Suppressor macrophage treated with lipopolysaccharide for 4 hours (primary cell): Measurements from ENCODE around the gene OR2AT4.
A peak's percentile ranks its signal among the peaks of the same experiment; 100 is the strongest.
"Not testable (repeated sequence)": the region's sequence is repeated elsewhere in the genome, so short reads cannot be mapped to it uniquely, and the experiment has no call there.

Experiments
- DNase-seq: peaks from one replicate; pipeline ENCODE4 v3.0.0-alpha.2; 2020

OR2AT4 gene

DNA sequence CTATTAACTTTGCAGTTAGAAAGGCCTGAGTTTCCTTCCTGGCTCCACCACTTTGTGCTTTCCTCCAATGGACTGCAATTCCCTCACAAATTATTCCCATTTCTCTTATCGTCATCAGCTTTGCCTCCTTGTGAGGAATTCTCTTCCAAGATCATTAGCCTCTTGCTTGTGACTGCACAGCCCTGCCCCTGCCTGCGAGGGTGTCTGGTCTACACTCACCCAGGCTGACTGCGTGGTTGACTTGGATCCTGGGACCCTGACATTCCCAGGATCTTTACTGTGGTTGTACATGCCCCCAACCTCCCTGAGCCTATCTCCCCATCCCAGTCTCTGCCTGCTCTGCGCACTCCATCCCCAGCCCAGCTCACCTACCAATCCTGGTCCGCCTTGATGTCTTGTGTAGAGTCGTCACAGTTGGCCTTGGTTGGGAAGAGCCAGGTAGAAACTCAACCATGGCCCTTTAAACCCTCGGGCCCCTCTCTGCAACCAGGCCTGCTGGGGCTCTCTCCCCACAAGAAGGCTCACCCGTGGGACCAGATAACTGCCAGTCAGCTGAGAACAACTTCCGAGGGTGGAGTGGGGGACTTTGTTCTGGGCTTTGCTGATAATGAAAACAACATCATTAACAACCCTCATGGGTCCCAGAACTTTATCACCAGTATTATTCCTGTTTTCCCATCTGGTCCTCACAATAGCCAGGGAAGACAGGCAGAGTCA lies at the start of gene OR2AT4:
OR2AT4 (minus strand) TSS at position 421 of the 717 bp plus-strand sequence.
- DNase-seq = no peak

DNA sequence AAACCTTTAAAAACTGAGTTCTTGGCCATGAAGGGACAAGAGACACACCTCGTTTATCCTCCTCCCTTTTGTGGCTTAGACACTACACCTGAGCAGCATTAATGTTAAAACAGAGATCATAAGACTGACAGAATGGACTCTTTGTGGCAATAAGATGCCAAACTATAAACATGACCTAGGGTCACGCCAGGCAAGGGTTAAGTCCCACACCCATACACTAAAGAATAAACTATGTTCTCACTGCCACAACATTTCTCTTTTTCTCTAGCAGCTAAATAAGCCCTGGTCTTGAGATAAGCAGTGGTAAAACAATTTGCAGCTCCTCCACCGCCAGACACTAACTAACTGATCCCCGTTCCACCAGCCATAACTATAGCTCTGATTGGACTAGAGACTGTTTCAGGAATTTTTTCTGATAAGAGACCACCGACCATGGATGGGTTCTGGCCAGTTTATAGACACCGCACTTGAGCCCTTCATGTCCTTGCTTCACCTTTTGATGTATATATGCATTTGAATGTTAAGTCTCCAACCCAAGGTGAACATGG lies 49.4 kb upstream of the OR2AT4 start:
- no peak for DNase-seq

DNA sequence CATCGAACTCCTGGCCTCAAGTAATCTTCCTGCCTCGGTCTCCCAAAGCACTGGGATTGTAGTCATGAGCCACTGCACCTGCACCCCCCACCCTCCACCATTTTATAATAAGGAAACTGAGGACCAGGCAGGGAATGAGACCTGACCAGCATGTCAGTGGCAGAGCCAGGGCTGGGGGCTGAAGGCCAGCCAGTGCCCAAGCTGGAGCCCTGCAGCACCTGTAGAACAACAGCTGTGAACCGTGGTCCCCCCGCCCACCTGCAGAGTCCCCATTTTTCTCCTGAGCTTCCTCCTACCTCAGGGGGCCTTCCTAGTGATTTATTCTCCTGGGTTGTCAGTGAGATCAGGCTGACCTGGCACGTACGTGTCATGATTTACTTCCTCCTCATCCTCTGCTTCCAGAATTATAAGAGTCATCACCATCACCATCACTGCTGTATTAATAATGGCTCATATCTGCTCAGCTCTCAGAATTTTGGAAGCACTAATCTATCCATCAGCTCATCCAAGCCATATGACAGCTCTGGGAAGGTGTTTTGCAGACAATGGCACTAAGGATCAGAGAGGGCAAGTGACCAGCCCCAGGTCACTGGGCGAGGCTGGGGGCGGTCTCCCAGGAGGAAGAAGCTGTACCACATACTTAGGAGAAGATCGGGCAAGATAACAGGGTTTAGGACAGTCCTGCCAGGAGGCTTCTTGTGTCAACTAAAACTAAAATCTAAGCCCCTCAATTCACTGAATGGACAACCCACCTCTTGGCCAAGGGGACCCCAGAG lies 48.7 kb upstream of the OR2AT4 start:
- no peak for DNase-seq

DNA sequence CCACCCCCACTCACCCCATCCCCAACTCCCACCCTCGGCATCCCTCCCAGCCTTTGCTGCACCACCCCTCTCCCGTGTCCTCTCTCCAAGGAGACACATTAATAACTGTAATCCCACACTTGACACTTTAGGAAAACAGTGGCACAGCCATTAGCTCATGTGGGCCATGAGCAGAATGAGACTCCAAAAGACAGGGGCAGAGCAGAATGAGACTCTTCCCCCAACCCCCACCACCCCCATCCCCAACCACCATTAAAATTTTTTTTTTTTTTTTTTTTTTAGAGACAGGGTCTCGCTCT lies 48.0 kb upstream of the OR2AT4 start:
- DNase-seq = no peak

DNA sequence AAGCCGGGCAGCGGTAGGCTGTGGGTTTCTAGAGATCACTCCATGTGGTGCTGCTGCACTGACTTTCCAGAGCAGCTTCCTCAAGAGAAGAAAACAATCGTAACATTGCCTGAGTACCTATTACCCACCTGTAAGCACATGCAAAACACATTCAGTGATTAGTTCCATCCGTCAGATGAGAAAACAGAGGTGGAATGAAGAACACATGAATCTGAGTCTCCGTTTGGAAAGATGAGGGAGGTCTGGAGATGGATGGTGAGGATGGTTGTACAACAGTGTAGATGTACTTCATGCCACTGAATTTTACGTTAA lies 46.7 kb upstream of the OR2AT4 start:
- DNase-seq = no peak

DNA sequence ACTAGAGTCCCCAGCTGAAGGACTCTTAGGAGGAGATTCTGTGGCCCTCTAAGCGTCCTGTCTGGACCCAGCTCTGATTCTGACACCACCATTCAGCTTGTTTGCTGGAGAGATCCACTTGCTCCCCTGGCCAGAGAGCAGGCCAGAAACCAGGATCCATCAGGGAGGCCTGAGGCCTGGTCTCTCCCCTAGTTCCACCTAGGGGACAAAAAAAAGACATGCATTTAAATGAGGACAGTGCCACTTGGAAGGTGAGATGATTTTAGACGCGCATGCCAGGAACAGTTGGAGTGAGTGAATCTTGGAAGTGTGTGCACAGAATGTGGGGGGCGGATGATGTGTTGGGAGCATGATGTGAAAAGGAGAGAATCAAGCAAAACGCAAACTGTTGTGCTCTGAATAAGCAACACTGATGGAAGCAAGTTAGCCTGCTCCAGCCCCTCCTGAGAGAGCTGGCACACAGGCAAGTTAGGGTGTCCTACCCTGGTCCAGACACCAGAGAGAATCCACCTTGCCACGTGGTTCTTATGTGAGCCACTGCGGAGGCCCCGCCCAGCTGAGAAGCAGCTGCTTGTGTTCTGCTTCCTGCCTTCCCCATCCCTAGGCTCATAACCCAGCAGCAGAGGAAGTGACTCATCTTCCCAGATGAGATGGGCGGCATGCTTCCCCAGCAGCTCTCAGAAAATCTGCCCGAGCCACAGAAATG lies 46.2 kb upstream of the OR2AT4 start:
- DNase-seq = peak; percentile 92

DNA sequence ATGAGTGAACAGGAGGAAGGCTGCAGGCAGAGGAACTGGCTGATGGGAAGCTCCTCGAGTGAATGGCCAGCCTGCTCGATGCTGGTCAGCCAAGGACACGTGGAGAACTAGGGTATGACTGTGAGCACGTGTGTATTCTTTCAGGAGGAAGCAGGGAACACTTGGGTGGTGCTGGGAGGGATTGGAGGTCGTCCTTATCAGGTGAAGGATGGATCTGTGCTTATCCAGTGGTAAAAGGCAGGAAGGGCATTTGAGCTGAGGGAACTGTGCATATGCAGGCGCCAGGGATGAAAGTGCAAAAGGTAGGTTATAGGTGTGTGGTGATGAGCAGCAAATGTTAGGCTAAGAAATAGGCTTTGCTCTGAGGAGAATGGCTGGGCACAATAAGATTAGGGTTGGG lies 44.5 kb upstream of the OR2AT4 start:
- no peak for DNase-seq

DNA sequence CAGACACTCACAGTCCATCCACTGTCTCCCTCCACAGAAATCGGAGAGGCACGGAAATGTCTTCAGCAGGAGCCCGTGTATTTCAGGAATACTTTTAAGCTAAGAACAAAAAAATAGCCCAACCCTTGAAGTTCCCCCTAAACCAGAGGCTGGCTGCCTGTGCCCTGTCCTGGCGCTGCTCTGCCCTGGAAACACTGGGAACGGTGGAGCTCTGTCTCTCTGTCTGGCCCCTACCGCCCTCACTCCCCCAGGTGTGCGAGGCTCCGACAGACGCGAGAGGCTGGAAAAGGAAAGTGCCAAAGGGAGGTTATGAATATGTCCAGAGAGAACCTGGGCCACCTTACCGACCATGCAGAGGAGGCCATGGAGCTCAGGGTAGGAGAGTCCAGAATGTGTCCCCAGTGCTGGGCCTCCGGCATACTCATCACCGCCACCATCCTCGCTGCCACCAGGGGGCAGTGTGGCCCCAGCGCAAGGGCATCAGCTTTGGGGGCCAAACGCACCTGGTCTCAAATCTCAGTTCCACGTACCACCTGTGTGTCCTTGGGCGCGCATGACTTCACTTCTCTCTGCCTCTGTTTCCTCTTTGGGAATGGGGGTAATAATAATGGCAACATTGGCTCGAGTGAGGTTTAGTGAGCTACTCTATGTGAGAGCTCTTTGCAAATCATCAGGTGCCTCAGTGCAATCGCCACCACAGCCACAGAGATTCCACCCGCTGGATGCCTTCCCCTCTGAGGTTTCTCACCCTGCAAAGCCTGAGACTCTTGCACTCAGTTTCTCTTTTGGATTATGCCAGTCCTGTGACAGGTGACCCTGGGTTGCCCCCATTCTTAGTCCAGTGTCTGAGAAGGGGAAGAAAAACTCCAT lies 43.8 kb upstream of the OR2AT4 start:
- DNase-seq = peak; percentile 73

DNA sequence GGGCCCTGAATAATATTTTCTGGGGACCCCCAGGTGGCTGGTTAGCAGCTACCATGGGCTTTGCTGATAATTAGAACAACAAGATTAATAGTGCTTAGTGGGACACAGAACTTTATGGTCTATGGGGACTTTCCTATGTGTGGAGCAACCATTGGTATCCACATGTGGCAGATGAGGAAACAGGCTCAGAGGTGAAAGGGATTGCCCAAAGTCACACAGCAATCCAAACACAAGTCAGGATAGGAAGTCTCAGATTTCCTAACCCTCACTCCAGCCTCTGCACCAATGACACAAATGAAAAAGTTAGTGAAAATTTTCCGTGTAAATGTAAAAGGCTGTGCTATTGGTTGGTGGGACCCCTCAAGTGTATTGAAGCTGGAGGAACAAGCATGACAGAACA lies 39.0 kb upstream of the OR2AT4 start:
- DNase-seq = peak; percentile 48

DNA sequence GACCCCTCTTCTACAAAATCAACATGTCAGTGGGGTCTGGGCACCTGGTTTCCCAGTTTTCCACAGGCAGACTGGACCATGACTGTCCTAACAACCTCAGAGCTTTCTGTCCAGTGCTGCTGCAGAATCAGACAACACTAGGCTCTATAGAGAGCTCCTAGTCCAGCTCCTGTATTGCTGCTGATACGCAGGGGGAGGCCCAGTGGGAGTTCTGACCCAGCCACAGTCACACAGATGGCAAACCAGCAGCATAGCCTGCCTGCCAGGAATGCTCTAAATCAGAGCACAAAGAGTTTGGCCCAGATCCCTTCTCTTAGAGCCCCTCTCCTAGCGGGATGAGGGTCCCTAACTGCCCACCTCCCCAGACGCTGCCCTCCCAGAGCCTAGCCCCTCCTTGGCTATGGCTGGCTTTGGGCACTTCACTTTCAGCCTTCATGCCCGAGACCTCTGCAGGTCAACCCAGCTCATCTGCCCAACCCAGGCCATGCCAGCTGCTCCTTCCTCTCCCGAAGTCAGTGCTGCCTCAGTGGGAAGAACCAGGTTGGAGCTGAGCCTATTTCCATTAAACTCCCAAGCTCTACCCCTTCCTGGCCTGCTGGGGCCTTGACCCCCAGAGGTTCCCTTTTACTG lies 38.5 kb upstream of the OR2AT4 start:
- no peak for DNase-seq

DNA sequence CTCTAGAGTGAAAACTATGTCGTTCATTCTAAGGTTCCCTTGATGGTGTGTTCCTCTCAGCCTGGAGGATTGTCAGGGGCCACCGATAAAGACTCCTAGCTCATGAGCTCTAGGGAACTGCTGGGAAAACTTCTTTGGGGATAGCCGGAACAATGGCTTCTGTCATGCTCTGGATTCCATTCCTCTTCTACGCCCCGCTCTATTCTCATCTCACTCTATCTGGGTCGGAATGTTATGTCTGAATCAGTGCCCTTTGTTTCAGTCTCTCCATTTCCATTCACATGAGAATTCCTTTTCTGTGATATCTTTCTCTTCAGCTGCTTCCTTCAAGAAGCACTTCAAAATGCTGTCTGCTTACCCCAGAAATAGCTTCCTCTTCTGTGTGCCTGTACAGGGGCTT lies 37.3 kb upstream of the OR2AT4 start:
- DNase-seq = no peak

DNA sequence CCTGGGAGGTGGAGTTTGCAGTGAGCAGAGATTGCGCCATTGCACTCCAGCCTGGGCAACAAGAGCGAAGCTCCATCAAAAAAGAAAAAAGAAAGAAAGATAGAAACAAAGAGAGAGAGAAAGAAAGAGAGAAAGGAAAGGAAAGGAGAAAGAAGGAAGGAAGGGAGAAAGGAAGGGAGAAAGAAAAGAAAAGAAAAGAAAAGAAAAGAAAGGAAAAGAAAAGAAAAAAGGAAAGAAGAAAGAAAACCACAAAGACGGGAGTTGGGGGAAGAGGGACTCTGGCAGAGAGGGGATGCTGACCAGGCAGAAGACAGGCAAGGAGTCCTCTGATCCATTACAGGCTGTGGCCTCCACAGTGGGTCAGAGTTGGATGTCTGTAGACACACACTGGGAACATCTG lies 35.4 kb upstream of the OR2AT4 start:
- no peak for DNase-seq

DNA sequence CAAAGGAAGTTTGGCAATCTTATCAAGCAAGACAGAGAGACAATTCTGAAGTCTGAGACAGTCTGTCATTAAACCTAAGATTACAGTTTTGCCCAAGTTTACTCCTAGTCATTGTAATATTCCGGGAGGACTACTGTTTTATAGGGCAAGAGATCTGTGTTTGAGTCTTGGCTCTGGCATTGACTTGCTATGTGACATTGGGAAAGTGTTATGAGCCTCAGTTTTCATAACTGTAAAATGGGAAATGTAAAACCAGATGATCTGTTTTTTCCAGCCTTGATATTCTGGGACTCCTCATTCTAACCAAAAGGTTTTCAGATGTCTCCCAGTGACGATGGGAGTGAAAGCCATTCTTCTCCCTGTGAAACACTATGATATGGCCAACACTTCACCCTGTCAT lies 29.9 kb upstream of the OR2AT4 start:
- no peak for DNase-seq

DNA sequence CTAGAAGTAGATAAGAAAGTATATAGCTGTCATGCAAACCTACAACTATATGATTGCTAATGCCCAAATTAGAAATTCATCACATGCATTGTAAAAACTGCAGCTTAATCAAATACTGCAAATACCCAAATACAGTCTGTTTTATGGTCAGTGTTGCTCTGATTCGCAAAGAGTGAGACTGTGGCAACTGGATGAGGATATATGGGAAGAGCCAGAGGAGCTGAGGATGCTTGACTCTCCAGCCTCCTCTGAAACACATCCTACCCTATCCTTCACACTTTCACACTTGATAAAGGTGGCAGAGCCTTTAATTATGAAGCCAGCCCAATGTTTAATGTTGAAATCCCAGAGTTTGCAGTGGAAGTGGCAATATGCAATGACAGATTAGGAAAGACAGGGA lies 21.9 kb upstream of the OR2AT4 start:
- DNase-seq = no peak

DNA sequence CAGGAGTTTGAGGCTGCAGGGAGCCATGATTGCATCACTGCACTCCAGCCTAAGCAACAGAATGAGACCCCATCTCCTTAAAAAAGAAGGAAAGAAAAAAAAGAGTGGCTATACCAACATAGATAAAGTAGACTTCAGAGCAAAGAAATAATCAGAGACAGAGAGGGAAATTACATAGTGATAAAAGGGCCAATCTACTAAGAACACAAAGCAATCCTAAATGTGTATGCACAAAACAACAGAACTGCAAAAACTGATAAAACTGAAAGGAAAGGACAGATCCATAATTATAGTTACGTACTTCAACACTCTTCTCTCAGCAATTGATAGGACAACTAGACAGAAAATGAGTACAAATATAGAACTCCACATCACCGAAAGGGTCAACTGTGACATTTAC lies 17.8 kb upstream of the OR2AT4 start:
- no peak for DNase-seq

DNA sequence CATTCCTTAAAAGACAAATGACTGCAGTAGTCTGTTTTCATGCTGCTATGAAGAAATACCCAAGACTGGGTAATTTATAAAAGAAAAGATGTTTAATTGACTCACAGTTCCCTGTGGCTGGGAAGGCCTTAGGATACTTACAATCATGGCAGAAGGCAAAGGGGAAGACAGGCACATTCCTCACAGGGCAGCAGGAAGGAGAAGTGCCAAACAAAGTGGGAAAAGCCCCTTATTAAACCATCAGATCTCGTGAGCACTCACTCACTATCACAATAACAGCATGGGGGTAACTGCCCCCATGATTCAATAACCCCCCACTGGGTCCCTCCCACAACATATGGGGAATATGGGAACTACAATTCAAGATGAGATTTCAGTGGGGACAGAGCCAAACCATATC lies 16.4 kb upstream of the OR2AT4 start:
- no peak for DNase-seq

DNA sequence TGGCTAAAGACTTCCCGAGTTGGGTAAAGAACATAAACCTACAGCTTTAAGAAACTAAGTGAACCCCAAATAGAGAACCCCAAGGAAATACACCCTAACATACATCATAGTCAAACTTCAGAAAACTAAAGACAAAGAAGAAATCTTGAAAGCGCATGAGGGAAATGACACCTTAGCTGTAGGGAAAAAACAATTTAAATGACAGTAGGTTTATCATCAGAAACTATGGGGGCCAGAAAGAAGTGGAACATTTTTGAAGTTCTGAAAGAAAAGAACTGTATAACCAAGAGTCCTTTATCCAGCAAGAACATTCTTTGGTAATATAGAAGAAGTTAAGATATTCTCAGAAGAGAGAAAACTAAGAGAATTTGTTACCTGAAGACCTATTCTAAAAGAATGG lies 15.5 kb upstream of the OR2AT4 start:
- no peak for DNase-seq

DNA sequence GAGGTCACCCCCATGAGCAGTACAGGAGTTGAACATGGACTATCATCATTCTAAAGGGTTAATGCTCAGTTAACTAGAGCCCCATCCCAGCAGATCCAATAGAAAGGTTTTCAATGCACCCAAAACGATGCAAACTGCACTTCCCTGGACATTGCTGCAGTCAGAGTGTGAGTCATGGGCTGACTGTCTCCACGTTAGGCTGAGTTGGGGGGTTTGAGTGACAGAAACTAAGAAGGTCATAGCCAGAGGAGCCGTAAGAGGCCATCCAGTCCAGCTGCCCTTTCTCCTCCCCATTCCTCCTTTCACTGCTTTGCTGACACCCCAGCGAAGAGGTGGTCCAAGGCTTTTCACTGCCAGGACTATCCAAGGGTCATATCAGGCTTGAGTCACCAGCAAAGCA lies 10.5 kb upstream of the OR2AT4 start:
- no peak for DNase-seq

DNA sequence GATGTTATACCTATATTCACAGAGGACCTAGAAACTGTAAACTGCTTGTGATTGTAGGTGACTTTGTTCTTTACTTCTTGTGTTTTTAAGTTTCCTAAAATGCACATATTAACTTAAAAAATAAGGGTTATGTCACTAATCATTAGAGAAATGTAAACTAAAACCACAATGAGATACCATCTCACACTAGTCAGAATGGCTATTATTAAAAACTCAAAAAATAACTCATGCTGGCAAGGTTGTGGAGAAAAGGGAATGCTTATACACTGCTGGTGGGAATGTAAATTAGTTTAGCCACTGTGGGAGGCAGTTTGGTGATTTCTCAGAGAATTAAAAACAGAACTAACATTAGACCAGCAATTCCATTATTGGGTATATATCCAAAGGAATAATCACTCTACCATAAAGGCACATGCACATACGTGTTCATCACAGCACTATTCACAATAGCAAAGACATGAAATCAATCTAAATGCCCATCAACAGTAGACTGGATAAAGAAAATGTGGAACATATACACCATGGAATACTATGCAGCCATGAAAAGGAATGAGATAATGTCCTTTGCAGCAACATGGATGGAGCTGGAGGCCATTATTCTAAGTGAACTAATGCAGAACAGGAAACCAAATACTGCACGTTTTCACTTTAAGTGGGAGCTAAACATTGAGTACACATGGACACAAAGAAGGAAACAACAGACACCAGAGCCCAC lies 9.4 kb upstream of the OR2AT4 start:
- DNase-seq = not testable (repeated sequence)

DNA sequence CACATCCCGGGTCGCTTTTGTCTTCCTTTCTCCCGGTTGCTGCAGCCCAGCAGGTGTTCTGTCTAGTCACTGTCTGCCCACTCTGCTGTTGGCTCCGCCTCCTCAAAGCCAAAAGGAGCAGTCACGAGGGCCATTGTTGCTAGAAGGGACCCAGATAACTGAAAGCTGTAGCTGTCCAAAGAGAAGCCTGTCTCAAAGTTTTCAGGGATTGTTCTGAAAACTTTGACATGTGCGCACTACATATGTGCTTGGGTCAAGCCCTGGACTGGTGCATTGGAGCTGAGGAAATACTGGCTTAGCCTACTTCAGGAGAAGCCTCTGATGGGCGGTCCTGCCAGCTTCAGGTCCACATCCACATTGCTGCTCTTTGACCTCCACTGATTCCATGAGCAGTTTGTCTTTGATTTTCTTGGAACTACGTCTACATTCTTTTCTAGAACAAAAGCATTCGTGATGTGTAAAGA lies 8.8 kb upstream of the OR2AT4 start:
- DNase-seq = no peak

DNA sequence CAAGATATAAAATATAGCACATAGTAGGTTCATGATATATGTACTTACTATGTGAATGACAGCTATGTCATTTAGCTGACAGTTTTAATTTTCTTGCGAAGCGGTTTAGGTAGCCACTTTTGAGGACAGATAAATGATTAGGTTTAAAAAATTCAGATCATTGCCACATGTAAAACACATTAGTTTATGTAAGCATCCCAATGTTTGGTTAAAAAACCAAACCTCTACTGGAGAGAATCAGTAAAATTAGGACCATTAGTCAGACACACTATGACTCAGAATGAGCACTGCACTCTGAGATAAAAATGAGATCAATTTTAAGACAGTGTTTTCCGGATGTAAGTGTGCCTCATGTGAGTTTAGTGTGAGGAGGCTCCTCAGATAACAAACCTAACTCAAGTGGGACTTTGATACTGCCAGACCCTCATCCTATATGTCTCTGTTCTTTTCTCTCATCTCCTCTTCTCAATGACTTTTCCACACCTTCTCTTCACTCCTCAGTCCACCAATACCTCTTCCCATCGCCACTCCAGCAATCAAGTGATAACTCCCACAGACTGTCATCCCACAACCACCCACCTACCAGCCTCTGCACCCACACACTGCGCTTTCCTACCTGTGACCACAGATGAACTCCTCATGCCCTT lies 6.8 kb upstream of the OR2AT4 start:
- DNase-seq = peak; percentile 62
